Thymus (tissue), 11 donors: ENCODE measurements around the gene RHNO1. TPM values are rescaled to one million over a fixed set of nuclear protein-coding genes. Genes with fewer than 3 reads are reported as not detected.

Experiments
- DNase-seq, 9 donors: peaks; one replicate each; pipeline ENCODE4 v3.0.0-alpha.2; 2013; ENCODE audit warnings: low spot score in 9 of 9, low read depth in 6 of 9, missing footprints in 1 of 9
- H3K27ac ChIP-seq, 2 donors: one replicate each; pipeline ENCODE4 v1.5.1; 2013; ENCODE audit warnings: control low read depth in 1 of 2, low read depth in 1 of 2, low read length in 1 of 2, mild to moderate bottlenecking in 1 of 2, moderate library complexity in 1 of 2
- H3K27me3 ChIP-seq, 2 donors: one replicate each; pipeline ENCODE4 v1.5.1; 2013; ENCODE audit warnings: low read length in 1 of 2; ENCODE audit not compliant: control insufficient read depth in 2 of 2, insufficient read depth in 1 of 2
- H3K36me3 ChIP-seq, 2 donors: one replicate each; pipeline ENCODE4 v1.5.1; 2013; ENCODE audit warnings: low read length in 1 of 2, mild to moderate bottlenecking in 1 of 2, moderate library complexity in 1 of 2; ENCODE audit not compliant: control insufficient read depth in 2 of 2, insufficient read depth in 2 of 2
- H3K4me1 ChIP-seq, 2 donors: one replicate each; pipeline ENCODE4 v1.5.1; 2013; ENCODE audit warnings: low read length in 2 of 2; ENCODE audit not compliant: control insufficient read depth in 2 of 2, insufficient read depth in 2 of 2
- H3K4me3 ChIP-seq, 2 donors: one replicate each; pipeline ENCODE4 v1.5.1; 2013; ENCODE audit warnings: low read length in 2 of 2, control low read depth in 1 of 2, mild to moderate bottlenecking in 1 of 2
- H3K9me3 ChIP-seq, 2 donors: one replicate each; pipeline ENCODE4 v1.5.1; 2013; ENCODE audit warnings: low read length in 1 of 2, mild to moderate bottlenecking in 1 of 2; ENCODE audit not compliant: control insufficient read depth in 2 of 2, insufficient read depth in 1 of 2
- WGBS: extraction: QIAGEN DNeasy Blood & Tissue Kit; methylation state at CpG from one replicate; pipeline ENCODE4 v1.1.7; 2013; 5-methylcytosine and 5-hydroxymethylcytosine counted together
- polyA plus RNA-seq: library from polyadenylated mRNA; stranded (reverse); fragments of 200-250 nt; gene quantifications from one replicate; pipeline ENCODE4 v1.2.3, GENCODE V29; 2013
- total RNA-seq: library from RNA; stranded (reverse); fragments of 120-200 nt; gene quantifications from one replicate; pipeline ENCODE4 v1.2.4, GENCODE V29; 2013
- donor health status: healthy.

RHNO1 gene
- total and polyA plus RNA-seq, 2 donors, result 33.4 to 34.6 TPM

- 96% methylated on average over 11 of the region's 11 CpGs for WGBS
- Histone ChIP-seq H3K27me3 (no peaks in the 10 kb centered on the region), H3K27ac (no peak overlapping the region), H3K4me3 (no peak overlapping the region), H3K9me3 (no peaks in the 10 kb centered on the region), H3K36me3 (peaks cover 5 to 17% of the 10 kb centered on the region in 2 donors), H3K4me1 (no peaks in the 10 kb centered on the region)
- DNase-seq, result no peak
Observed at GRCh38 chr12:2936301-2936700, 59.3 kb downstream of the RHNO1 start.

GRCh38 chr12:2937500-2937899, 60.5 kb downstream of the RHNO1 start:
- Histone ChIP-seq H3K27me3 (no peaks in the 10 kb centered on the region), H3K9me3 (no peaks in the 10 kb centered on the region), H3K4me1 (no peaks in the 10 kb centered on the region), H3K4me3 (no peak overlapping the region), H3K36me3 (peaks cover 0 to 17% of the 10 kb centered on the region in 2 donors), H3K27ac (no peak overlapping the region)
- no peak for DNase-seq
- WGBS, result 92% methylated on average over 3 of the region's 3 CpGs

Other genes starting within 250 kb of the RHNO1 start
- 50.5 TPM for gene FKBP4, start 82.3 kb upstream of the RHNO1 start, total RNA-seq
- 23.8 TPM for gene FKBP4, start 82.3 kb upstream of the RHNO1 start, polyA plus RNA-seq
- gene ITFG2, start 64.6 kb upstream of the RHNO1 start, total RNA-seq, result 23.8 TPM
- gene ITFG2, start 64.6 kb upstream of the RHNO1 start, polyA plus RNA-seq, result 40.6 TPM
- 2.3 TPM for gene NRIP2, start 42.2 kb upstream of the RHNO1 start, total RNA-seq
- 1.1 TPM for gene NRIP2, start 42.2 kb upstream of the RHNO1 start, polyA plus RNA-seq
- 0.09 TPM for gene TEX52, start 20.2 kb upstream of the RHNO1 start, total RNA-seq
- gene TEX52, start 20.2 kb upstream of the RHNO1 start, polyA plus RNA-seq, result not detected
- gene FOXM1, start within 50 bp of the RHNO1 start, total RNA-seq, result 12.3 TPM
- gene FOXM1, start within 50 bp of the RHNO1 start, polyA plus RNA-seq, result 3.5 TPM
- gene TULP3, start 13.7 kb downstream of the RHNO1 start, total RNA-seq, result 10.3 TPM
- 10.5 TPM for gene TULP3, start 13.7 kb downstream of the RHNO1 start, polyA plus RNA-seq
- gene TEAD4, start 82.2 kb downstream of the RHNO1 start, total RNA-seq, result 1.6 TPM
- gene TEAD4, start 82.2 kb downstream of the RHNO1 start, polyA plus RNA-seq, result 15.1 TPM
- 4.9 TPM for gene TSPAN9, start 200.2 kb downstream of the RHNO1 start, total RNA-seq
- 10.2 TPM for gene TSPAN9, start 200.2 kb downstream of the RHNO1 start, polyA plus RNA-seq